Tibial artery (tissue), 4 donors: ENCODE measurements around the gene TPCN1.

Source experiments
- DNase-seq, 2 donors: peaks; one replicate each; pipeline ENCODE4 v3.0.0-alpha.2; 2019
- H3K27ac ChIP-seq, 2 donors: fragments of 200-600 bp; sonication (generic) in 1 of 2; 1 replicate in 1 of 2; 2 replicates in 1 of 2; pipeline ENCODE4 v1.5.1; 2018 to 2019; ENCODE audit warnings: mild to moderate bottlenecking in 1 of 2
- H3K27me3 ChIP-seq, 2 donors: fragments of 200-600 bp; sonication (generic) in 1 of 2; one replicate each; pipeline versions ENCODE4 v1.5.1 to v1.6.0; 2016 to 2019
- H3K36me3 ChIP-seq, 3 donors: fragments of 200-600 bp; sonication (generic) in 2 of 3; one replicate each; pipeline ENCODE4 v1.5.1; 2016 to 2019; ENCODE audit warnings: mild to moderate bottlenecking in 2 of 3
- H3K4me1 ChIP-seq, 4 donors: fragments of 200-600 bp; sonication (generic) in 2 of 4; 1 replicate in 3 of 4; 2 replicates in 1 of 4; pipeline ENCODE4 v1.5.1; 2016 to 2019
- H3K4me3 ChIP-seq, 2 donors: fragments of 200-600 bp; sonication (generic) in 1 of 2; 1 replicate in 1 of 2; 2 replicates in 1 of 2; pipeline ENCODE4 v1.5.1; 2018 to 2019; ENCODE audit warnings: mild to moderate bottlenecking in 2 of 2
- H3K9me3 ChIP-seq, 3 donors: fragments of 200-600 bp; sonication (generic) in 1 of 3; one replicate each; pipeline ENCODE4 v1.5.1; 2016 to 2019
- CTCF ChIP-seq, 2 experiments: fragments of 200-600 bp in 1 of 2; fragments of 450-650 bp in 1 of 2; IDR thresholded peaks; one replicate each; pipeline ENCODE4 v1.5.1; 2017 to 2019; ENCODE audit warnings: antibody characterized with exemption in 2 of 2, mild to moderate bottlenecking in 1 of 2, moderate library complexity in 1 of 2
- intact Hi-C: fragments of 100-400 bp; cut with DNase I; formaldehyde crosslinking; loops from one replicate; pipeline ENCODE4 v1.15.0; 2023; ENCODE audit warnings: low total_unique reads

Gene TPCN1

DNA sequence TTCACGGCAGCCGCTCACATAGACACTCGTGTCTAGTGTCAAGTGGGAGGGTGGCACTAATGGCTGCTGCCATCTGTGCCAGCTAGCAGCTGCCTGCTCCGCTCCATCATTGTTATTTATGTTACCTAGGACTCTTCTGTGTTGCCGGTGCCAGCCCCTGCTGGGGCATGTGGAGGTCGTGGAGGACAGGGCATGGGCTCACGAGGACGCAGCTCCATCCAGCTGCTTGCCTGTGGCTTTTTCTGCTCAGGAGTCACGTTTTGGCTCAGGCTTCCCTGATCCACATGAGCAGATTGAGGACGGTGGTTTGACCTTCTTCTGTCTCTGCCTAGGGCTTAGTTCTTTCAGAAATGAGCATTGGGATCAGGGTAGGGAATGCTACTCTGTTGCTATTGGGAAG, 31.2 kb downstream of the TPCN1 start:
- intact Hi-C loops: no loop called here
- Histone ChIP-seq H3K27ac (peak overlapping the region in 1 of 2 donors; percentile 97), H3K9me3 (peaks cover 0 to 6% (median 0%) of the 10 kb centered on the region in 3 donors), H3K36me3 (peaks cover 7 to 39% (median 27%) of the 10 kb centered on the region in 3 donors), H3K27me3 (no peaks in the 10 kb centered on the region), H3K4me3 (no peak overlapping the region), H3K4me1 (peaks cover 0 to 44% (median 25%) of the 10 kb centered on the region in 4 donors)
- DNase-seq: no peak
- no peak for TF ChIP-seq CTCF (IDR thresholded peaks at IDR 0.05)

DNA sequence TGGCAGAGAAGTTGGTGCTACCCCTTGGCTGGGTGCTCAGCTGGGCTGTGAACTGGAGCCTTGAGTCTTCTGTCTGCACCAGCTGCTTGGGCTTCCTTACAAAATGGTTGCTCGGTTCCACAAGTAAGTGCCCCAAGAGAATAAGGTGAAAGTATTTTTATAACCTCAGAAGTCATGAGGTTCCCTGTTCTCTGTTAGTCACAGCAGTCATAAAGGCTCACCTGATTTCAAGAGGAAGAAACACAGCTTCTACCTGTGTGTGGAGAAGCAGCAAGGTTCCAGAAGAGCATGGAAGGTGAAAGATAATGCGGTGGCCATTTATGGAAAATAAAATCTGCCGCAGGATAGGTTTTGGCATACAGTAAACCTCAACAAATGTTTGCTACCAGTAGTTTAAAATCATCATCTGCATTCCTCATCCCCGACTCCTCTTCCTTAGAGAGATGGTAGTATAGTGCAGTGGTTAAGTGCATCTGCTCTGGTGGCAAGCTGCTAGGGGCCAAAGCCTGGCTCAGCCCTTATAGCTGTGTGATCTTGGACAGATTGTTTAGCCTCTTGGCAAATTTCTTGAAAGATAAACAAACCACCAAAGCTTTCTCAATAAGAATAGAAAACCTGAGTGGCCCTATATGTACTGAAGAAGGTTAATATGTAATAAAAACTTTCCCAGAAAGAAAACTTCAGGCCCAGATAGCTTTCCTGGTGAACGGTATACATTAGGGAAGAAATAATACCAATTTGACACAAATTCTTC, 32.4 kb downstream of the TPCN1 start:
- H3K27ac ChIP-seq: no peak overlapping the region
- H3K4me1 ChIP-seq: peaks cover 0 to 42% (median 23%) of the 10 kb centered on the region in 4 donors
- no peaks in the 10 kb centered on the region for H3K27me3 ChIP-seq
- no peak overlapping the region for H3K4me3 ChIP-seq
- no peak for TF ChIP-seq CTCF (IDR thresholded peaks at IDR 0.05)
- no peak for DNase-seq
- intact Hi-C loops: no loop called here
- peaks cover 7 to 39% (median 26%) of the 10 kb centered on the region in 3 donors for H3K36me3 ChIP-seq
- H3K9me3 ChIP-seq: peaks cover 0 to 6% (median 0%) of the 10 kb centered on the region in 3 donors

GRCh38 chr12:113254298-113254697, 33.0 kb downstream of the TPCN1 start:
- peaks cover 7 to 36% (median 26%) of the 10 kb centered on the region in 3 donors for H3K36me3 ChIP-seq
- no peak for DNase-seq
- intact Hi-C loops: no loop called here
- peaks cover 0 to 44% (median 25%) of the 10 kb centered on the region in 4 donors for H3K4me1 ChIP-seq
- H3K27me3 ChIP-seq: no peaks in the 10 kb centered on the region
- no peak overlapping the region for H3K27ac ChIP-seq
- no peak overlapping the region for H3K4me3 ChIP-seq
- TF ChIP-seq CTCF (IDR thresholded peaks at IDR 0.05): no peak
- H3K9me3 ChIP-seq: peaks cover 0 to 6% (median 0%) of the 10 kb centered on the region in 3 donors

- H3K36me3 ChIP-seq: peaks cover 10 to 33% (median 25%) of the 10 kb centered on the region in 3 donors
- TF ChIP-seq CTCF (IDR thresholded peaks at IDR 0.05): no peak
- H3K4me3 ChIP-seq: no peak overlapping the region
- peak overlapping the region in 1 of 2 donors; percentile 3 for H3K27ac ChIP-seq
- H3K9me3 ChIP-seq: peaks cover 0 to 6% (median 0%) of the 10 kb centered on the region in 3 donors
- H3K27me3 ChIP-seq: no peaks in the 10 kb centered on the region
- H3K4me1 ChIP-seq: peaks cover 0 to 45% (median 34%) of the 10 kb centered on the region in 4 donors
- intact Hi-C loops: no loop called here
- no peak for DNase-seq
Measured at GRCh38 chr12:113257564-113257963, 36.3 kb downstream of the TPCN1 start.

DNA sequence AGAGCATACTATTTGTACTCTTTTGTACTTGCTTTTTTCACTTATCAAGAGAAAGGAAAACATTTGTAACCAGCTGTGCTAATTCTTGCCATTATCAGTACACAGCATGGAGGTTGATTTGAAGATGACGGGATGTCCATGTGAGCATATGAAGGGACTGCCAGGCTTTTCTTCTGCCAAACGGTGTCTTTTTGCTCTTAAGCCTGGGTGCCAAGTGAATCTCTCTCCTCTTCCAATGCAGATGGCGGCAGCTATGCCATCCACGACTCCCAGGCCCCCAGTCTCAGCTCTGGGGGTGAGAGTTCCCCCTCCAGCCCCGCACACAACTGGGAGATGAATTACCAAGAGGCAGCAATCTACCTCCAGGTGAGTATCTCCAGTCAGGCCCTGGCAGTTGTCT, 38.9 kb downstream of the TPCN1 start:
- peak overlapping the region; percentile 68 to 75 for H3K27ac ChIP-seq
- H3K27me3 ChIP-seq: no peaks in the 10 kb centered on the region
- H3K36me3 ChIP-seq: peaks cover 9 to 33% (median 18%) of the 10 kb centered on the region in 3 donors
- intact Hi-C loops: no loop called here
- TF ChIP-seq CTCF (IDR thresholded peaks at IDR 0.05): no peak
- no peak for DNase-seq
- peaks cover 0 to 52% (median 36%) of the 10 kb centered on the region in 4 donors for H3K4me1 ChIP-seq
- no peak overlapping the region for H3K4me3 ChIP-seq
- H3K9me3 ChIP-seq: no peaks in the 10 kb centered on the region
